ENCODE measurements around the gene NRSN2.

- no peak for TF ChIP-seq POLR2A (IDR thresholded peaks at IDR 0.05)
- TF ChIP-seq CTCF (IDR thresholded peaks at IDR 0.05 in 4 of 5, conservative IDR thresholded peaks at IDR 0.05 in 1 of 5), result no peak
Observed at GRCh38 chr20:389220-389619, 42.3 kb downstream of the NRSN2 start.

All from gastrocnemius medialis (tissue), 4 donors.